ENCODE measurements around the gene CCL5.

GRCh38 chr17:35870906-35871819 lies 9.0 kb downstream of the CCL5 start:
- TF ChIP-seq, protein P1, sequence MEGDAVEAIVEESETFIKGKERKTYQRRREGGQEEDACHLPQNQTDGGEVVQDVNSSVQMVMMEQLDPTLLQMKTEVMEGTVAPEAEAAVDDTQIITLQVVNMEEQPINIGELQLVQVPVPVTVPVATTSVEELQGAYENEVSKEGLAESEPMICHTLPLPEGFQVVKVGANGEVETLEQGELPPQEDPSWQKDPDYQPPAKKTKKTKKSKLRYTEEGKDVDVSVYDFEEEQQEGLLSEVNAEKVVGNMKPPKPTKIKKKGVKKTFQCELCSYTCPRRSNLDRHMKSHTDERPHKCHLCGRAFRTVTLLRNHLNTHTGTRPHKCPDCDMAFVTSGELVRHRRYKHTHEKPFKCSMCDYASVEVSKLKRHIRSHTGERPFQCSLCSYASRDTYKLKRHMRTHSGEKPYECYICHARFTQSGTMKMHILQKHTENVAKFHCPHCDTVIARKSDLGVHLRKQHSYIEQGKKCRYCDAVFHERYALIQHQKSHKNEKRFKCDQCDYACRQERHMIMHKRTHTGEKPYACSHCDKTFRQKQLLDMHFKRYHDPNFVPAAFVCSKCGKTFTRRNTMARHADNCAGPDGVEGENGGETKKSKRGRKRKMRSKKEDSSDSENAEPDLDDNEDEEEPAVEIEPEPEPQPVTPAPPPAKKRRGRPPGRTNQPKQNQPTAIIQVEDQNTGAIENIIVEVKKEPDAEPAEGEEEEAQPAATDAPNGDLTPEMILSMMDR (IDR thresholded peaks at IDR 0.05; ENCODE audit: low read length): peak; percentile 8; the same call in 1 of the 2 replicates
- no peak for TF ChIP-seq EZH2 (IDR thresholded peaks at IDR 0.05; ENCODE audit: borderline replicate concordance, low read length)
